Measurements from ENCODE around the gene HSPB2. TPM values are rescaled to one million over a fixed set of nuclear protein-coding genes. Genes with fewer than 3 reads are reported as not detected.

The HSPB2 gene
- total RNA-seq, 4 donors from 2014 or later, result 3.1 TPM; not detected in 3

DNA sequence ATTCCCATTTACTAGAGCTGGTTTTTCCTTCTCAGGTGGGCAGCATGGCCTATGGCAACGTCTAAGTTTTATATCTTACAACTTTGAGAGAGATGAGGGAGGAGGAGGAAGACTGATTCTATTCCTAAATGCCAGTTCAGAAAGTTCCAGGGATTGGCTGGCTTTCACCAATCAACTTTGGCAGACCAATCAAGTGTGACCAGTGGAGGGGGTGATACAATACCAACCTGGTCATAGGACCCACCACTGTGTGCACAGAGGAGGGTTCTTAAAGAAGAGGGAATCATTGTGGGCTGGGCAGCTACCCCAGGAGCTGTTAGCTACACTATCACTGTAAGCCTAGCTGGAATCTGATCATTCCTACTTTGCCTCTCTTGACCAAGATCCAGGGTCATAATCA lies 32.7 kb downstream of the HSPB2 start:
- Histone ChIP-seq H3K4me1 (peaks cover 13% of the 10 kb centered on the region), H3K36me3 (no peaks in the 10 kb centered on the region), H3K27ac (peak overlapping the region; percentile 73), H3K4me3 (no peak overlapping the region), H3K27me3 (no peaks in the 10 kb centered on the region), H3K9me3 (no peaks in the 10 kb centered on the region)
- no peak for TF ChIP-seq POLR2AphosphoS5 (IDR thresholded peaks at IDR 0.05)
- TF ChIP-seq EP300 (IDR thresholded peaks at IDR 0.05), result no peak
- DNase-seq (ENCODE audit: low spot score in 2 of 2), result no peak
- WGBS, result 52% methylated on average over 1 of the region's 1 CpG

DNA sequence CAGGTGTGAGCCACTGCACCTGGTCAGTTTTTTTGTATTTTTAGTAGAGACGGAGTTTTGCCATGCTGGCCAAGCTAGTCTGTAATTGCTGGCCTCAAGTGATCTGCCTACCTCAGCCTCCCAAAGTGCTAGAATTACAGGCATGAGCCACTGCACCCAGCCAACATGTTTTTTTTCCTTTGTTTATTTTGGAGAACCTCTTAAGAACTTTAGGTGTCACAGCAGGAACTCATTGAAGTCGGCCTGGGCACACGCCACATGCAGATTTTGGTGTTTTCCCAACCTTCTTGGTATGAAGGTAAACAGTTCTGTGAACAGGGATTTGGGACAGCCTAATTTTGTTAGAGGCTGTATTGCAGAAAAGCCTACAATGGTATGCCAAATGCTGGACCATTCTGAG lies 34.0 kb downstream of the HSPB2 start:
- Histone ChIP-seq H3K9me3 (no peaks in the 10 kb centered on the region), H3K27ac (no peak overlapping the region), H3K4me1 (peaks cover 13% of the 10 kb centered on the region), H3K27me3 (no peaks in the 10 kb centered on the region), H3K36me3 (no peaks in the 10 kb centered on the region), H3K4me3 (no peak overlapping the region)
- WGBS, result 74% methylated on average over 3 of the region's 3 CpGs
- no peak for DNase-seq (ENCODE audit: low spot score in 2 of 2)
- TF ChIP-seq POLR2A (IDR thresholded peaks at IDR 0.05) (no peak), EP300 (IDR thresholded peaks at IDR 0.05) (no peak), POLR2AphosphoS5 (IDR thresholded peaks at IDR 0.05) (no peak)
- TF ChIP-seq, protein P1, sequence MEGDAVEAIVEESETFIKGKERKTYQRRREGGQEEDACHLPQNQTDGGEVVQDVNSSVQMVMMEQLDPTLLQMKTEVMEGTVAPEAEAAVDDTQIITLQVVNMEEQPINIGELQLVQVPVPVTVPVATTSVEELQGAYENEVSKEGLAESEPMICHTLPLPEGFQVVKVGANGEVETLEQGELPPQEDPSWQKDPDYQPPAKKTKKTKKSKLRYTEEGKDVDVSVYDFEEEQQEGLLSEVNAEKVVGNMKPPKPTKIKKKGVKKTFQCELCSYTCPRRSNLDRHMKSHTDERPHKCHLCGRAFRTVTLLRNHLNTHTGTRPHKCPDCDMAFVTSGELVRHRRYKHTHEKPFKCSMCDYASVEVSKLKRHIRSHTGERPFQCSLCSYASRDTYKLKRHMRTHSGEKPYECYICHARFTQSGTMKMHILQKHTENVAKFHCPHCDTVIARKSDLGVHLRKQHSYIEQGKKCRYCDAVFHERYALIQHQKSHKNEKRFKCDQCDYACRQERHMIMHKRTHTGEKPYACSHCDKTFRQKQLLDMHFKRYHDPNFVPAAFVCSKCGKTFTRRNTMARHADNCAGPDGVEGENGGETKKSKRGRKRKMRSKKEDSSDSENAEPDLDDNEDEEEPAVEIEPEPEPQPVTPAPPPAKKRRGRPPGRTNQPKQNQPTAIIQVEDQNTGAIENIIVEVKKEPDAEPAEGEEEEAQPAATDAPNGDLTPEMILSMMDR (IDR thresholded peaks at IDR 0.05), result no peak

DNA sequence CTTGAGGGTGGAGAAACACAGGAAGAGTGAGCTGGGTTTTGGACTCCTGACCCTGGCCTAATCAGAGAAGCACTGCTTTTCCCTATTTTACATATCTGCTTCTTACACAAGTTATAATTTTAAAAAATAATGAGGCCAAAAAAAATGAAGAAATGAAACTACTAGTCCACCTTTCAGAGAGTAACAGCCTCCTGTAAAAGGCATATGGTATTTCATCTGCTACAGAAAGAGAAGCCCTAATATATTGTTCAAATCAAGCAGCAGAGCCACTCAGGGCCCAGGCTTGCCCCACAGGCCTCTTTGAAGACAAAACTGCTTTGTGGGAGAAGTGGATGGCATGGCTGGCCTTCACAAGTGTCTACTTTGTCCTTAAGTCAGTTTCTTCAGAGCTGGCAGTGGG lies 34.6 kb downstream of the HSPB2 start:
- Histone ChIP-seq H3K27me3 (no peaks in the 10 kb centered on the region), H3K27ac (no peak overlapping the region), H3K36me3 (no peaks in the 10 kb centered on the region), H3K4me3 (no peak overlapping the region), H3K9me3 (no peaks in the 10 kb centered on the region), H3K4me1 (peaks cover 8% of the 10 kb centered on the region)
- TF ChIP-seq POLR2A (IDR thresholded peaks at IDR 0.05) (no peak), POLR2AphosphoS5 (IDR thresholded peaks at IDR 0.05) (no peak), EP300 (IDR thresholded peaks at IDR 0.05) (no peak)
- TF ChIP-seq, protein P1 (IDR thresholded peaks at IDR 0.05), result no peak
- DNase-seq (ENCODE audit: low spot score in 2 of 2), result no peak

DNA sequence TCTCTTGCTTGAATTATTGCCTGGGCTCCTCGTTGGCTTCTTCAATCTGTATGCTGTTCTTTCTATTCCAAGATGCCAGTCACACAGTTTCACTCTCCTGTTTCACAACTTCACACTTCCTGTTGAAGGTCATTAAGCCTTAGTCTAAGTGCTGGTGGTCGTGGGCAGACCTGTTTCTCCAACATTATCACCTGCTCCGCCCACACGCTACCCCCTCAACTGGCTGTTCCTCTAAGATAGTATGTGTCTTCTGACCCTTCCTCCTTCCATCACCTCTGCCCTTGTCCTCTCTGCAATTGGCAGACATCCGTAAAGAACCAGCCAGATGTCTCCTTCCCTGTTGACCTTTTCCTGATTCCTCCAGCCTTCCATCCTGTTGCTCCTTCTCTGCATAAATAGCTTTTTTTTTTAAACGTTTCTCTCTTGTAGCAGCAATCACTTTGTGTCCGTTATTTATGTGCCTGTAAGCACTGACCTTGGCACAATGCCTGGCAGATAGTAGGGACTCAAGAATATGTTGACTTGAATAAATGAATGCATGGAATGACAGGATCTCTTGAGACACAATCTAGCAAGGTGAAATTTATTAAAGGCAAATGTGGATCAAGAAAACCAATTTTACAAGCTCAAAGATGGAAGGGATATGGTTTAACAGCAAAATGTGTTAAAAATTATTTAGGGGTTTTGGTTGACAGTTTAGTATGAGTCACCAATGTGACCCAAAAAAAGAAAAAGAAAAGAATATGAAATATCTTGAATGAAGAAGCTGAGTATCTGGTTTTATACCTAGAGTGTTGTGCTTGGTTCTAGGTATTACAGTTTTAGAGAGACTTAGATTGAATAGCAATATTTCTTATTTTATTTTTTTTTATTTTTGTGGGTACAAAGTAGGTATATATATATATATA lies 37.2 kb downstream of the HSPB2 start:
- TF ChIP-seq, protein P1 (IDR thresholded peaks at IDR 0.05), result no peak
- WGBS, result 63% methylated on average over 7 of the region's 7 CpGs
- Histone ChIP-seq H3K4me3 (no peak overlapping the region), H3K27me3 (no peaks in the 10 kb centered on the region), H3K36me3 (no peaks in the 10 kb centered on the region), H3K27ac (no peak overlapping the region), H3K4me1 (no peaks in the 10 kb centered on the region), H3K9me3 (no peaks in the 10 kb centered on the region)
- no peak for DNase-seq (ENCODE audit: low spot score in 2 of 2)

DNA sequence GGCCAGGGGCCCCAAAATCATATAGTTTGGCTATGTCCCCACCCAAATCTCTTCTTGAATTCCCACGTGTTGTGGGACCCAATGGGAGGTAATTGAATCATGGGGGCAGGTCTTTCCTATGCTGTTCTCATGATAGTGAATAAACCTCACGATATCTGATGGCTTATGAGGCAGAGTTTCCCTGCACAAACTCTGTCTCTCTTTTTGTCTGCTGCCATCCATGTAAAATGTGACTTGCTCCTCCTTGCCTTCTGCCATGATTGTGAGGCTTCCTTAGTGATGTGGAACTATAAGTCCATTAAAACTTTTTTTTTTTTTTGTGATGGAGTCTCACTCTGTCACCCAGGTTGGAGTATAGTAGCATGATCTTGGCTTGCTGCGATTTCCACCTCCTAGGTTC lies 39.0 kb downstream of the HSPB2 start:
- TF ChIP-seq POLR2AphosphoS5 (IDR thresholded peaks at IDR 0.05) (no peak), POLR2A (IDR thresholded peaks at IDR 0.05) (no peak), EP300 (IDR thresholded peaks at IDR 0.05) (no peak)
- TF ChIP-seq, protein P1 (IDR thresholded peaks at IDR 0.05), result no peak
- no peak for DNase-seq (ENCODE audit: low spot score in 2 of 2)
- Histone ChIP-seq H3K4me3 (no peak overlapping the region), H3K36me3 (no peaks in the 10 kb centered on the region), H3K4me1 (no peaks in the 10 kb centered on the region), H3K9me3 (no peaks in the 10 kb centered on the region), H3K27ac (no peak overlapping the region), H3K27me3 (no peaks in the 10 kb centered on the region)
- WGBS, result 97% methylated on average over 3 of the region's 3 CpGs
